ENCODE results near the gene TNRC6C. TPM values are rescaled to one million over a fixed set of nuclear protein-coding genes. Genes with fewer than 3 reads are reported as not detected.

Gene TNRC6C
- total and polyA plus RNA-seq, 9 of the 15 experiments (the other 6 are each of a cell fraction or from before 2014, with no cell fraction given) = 0.20 to 4.9 (median 2.3) TPM

GRCh38 chr17:78127888-78128550, 169.5 kb downstream of the TNRC6C start (continued):
- TF ChIP-seq, protein P1, sequence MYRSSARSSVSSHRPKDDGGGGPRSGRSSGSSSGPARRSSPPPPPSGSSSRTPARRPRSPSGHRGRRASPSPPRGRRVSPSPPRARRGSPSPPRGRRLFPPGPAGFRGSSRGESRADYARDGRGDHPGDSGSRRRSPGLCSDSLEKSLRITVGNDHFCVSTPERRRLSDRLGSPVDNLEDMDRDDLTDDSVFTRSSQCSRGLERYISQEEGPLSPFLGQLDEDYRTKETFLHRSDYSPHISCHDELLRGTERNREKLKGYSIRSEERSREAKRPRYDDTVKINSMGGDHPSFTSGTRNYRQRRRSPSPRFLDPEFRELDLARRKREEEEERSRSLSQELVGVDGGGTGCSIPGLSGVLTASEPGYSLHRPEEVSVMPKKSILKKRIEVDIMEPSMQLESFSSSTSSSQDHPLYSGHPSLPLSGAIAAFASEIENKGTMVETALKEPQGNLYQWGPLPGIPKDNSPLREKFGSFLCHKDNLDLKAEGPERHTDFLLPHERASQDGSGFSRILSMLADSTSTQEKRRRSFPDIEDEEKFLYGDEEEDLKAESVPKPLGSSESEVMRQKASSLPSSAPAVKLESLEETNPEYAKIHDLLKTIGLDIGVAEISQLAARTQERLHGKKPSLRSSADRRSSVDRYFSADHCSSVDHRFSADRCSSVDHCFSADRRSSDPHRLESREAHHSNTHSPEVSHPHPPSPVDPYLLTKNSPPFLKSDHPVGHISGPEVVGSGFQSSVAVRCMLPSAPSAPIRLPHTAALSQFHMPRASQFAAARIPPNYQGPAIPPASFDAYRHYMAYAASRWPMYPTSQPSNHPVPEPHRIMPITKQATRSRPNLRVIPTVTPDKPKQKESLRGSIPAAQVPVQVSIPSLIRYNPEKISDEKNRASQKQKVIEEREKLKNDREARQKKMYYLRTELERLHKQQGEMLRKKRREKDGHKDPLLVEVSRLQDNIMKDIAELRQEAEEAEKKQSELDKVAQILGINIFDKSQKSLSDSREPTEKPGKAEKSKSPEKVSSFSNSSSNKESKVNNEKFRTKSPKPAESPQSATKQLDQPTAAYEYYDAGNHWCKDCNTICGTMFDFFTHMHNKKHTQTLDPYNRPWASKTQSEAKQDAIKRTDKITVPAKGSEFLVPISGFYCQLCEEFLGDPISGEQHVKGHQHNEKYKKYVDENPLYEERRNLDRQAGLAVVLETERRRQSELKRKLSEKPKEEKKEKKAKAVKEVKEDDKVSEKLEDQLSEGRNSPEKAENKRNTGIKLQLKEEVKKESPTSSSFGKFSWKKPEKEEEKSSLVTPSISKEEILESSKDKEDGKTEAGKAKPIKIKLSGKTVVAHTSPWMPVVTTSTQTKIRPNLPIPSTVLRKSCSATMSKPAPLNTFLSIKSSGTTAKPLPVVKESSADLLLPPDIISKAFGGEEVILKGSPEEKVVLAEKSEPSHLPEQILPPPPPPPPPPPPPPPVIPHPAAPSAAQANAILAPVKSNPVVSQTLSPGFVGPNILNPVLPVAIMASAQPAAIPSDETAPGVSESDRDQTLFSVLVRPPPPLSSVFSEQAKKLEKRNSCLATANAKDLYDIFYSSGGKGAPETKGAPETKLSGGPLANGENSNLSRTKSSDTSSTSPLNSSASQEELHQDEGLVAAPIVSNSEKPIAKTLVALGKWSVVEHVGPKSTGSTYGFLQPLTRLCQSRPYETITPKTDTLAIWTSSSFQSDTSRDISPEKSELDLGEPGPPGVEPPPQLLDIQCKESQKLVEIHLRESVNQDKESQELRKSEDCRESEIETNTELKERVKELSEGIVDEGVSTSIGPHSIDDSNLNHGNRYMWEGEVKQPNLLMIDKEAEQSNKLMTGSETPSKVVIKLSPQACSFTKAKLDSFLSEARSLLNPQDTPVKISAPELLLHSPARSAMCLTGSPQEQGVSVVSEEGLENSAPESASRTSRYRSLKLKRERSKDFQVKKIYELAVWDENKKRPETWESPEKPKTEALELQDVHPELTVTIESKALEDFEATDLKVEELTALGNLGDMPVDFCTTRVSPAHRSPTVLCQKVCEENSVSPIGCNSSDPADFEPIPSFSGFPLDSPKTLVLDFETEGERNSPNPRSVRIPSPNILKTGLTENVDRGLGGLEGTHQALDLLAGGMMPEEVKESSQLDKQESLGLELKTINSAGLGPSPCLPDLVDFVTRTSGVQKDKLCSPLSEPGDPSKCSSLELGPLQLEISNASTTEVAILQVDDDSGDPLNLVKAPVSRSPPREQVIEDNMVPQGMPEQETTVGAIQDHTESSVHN (IDR thresholded peaks at IDR 0.05; ENCODE audit: borderline replicate concordance in 1 of 2, low read depth in 1 of 2) = no peak
- 0 out of 2 replicates have a peak, but pooled peaks have one; percentile 65 for TF ChIP-seq BRD4 (IDR thresholded peaks at IDR 0.05)
- TF ChIP-seq, protein P2, sequence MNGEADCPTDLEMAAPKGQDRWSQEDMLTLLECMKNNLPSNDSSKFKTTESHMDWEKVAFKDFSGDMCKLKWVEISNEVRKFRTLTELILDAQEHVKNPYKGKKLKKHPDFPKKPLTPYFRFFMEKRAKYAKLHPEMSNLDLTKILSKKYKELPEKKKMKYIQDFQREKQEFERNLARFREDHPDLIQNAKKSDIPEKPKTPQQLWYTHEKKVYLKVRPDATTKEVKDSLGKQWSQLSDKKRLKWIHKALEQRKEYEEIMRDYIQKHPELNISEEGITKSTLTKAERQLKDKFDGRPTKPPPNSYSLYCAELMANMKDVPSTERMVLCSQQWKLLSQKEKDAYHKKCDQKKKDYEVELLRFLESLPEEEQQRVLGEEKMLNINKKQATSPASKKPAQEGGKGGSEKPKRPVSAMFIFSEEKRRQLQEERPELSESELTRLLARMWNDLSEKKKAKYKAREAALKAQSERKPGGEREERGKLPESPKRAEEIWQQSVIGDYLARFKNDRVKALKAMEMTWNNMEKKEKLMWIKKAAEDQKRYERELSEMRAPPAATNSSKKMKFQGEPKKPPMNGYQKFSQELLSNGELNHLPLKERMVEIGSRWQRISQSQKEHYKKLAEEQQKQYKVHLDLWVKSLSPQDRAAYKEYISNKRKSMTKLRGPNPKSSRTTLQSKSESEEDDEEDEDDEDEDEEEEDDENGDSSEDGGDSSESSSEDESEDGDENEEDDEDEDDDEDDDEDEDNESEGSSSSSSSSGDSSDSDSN (IDR thresholded peaks at IDR 0.05; ENCODE audit: borderline replicate concordance in 1 of 2, low read depth in 2 of 2, low read length in 2 of 2) = 0 out of 4 replicates have a peak, but pooled peaks of 1 of the 2 experiments have one; percentile 30
- TF ChIP-seq ZFX (CRISPR knock-in tag; IDR thresholded peaks at IDR 0.05) = 0 out of 2 replicates have a peak, but pooled peaks have one; percentile 25
- TF ChIP-seq SMARCB1 (IDR thresholded peaks at IDR 0.05; ENCODE audit: insufficient read length, low read depth) = no peak
